Transverse colon (tissue), 3 donors: Measurements from ENCODE around the gene ACSS2.

Source experiments
- POLR2A ChIP-seq: fragments of 450-650 bp; IDR thresholded peaks from one replicate; pipeline ENCODE4 v1.6.1; 2016; ENCODE audit warnings: antibody characterized with exemption, mild to moderate bottlenecking, moderate library complexity
- TF ChIP-seq, protein P1 (sequence below), 5 experiments: fragments of 200-600 bp in 3 of 5; fragments of 450-650 bp in 2 of 5; sonication (generic) in 3 of 5; IDR thresholded peaks; 1 replicate in 2 of 5; 2 replicates in 3 of 5; pipeline ENCODE4 v1.5.1; 2016 to 2017; ENCODE audit warnings: antibody characterized with exemption in 5 of 5, inconsistent platforms in 3 of 5, mild to moderate bottlenecking in 2 of 5, moderate library complexity in 1 of 5

DNA sequence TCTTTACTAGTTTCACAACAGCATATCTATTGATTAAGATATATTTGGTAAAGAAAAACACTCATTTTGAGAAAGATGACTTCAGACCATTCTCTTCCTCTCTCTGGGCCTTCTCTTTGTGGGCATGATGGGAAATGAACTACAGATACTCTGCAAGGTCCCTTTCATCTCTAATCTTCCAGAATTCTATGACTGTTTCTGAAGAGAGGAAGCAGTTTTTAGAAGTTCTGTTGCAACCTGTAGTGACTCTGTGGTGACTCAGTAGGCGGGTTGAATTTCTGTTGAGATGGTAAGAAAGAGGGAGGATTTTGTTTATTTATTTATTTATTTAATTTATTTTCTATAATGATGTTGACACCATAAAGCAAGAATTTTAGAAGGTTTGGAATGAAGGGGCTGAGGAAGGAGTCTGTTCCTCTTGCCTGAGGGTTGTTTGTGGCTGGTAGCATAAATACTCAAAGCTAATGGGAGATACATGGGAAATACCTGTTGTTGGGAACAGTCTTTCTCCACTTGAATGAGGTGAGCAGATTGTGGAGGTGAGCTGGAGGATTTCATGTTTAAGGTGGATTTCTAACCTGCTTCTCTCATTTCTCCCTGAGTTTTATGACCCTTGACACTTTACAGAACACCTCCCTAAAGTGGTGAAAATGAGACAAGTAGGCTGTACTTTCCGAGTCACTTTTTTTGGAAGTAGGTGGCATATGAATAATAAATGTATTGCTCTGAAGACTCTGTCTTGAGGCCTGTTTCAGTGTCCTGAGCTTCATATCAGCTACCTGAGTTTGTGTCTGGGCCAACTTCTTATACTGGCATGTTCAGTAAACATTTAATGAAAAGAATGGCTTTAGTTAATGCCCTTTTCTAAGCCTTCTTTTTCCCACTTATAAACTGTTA, 15.0 kb downstream of the ACSS2 start:
- TF ChIP-seq, protein P1, sequence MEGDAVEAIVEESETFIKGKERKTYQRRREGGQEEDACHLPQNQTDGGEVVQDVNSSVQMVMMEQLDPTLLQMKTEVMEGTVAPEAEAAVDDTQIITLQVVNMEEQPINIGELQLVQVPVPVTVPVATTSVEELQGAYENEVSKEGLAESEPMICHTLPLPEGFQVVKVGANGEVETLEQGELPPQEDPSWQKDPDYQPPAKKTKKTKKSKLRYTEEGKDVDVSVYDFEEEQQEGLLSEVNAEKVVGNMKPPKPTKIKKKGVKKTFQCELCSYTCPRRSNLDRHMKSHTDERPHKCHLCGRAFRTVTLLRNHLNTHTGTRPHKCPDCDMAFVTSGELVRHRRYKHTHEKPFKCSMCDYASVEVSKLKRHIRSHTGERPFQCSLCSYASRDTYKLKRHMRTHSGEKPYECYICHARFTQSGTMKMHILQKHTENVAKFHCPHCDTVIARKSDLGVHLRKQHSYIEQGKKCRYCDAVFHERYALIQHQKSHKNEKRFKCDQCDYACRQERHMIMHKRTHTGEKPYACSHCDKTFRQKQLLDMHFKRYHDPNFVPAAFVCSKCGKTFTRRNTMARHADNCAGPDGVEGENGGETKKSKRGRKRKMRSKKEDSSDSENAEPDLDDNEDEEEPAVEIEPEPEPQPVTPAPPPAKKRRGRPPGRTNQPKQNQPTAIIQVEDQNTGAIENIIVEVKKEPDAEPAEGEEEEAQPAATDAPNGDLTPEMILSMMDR (IDR thresholded peaks at IDR 0.05): no peak
- TF ChIP-seq POLR2A: no peak
